AG04449 (cell line): ENCODE data around the gene PDF.
"Not testable (repeated sequence)": the region's sequence is repeated elsewhere in the genome, so short reads cannot be mapped to it uniquely, and the experiment has no call there.

Experiments
- CTCF ChIA-PET: fragments of 350-600 bp; formaldehyde crosslinking; extraction: SDS; loops from one replicate; lab custom pipeline; 2021; ENCODE audit warnings: antibody characterized with exemption; lab: Yijun Ruan, JAX
- POLR2A ChIA-PET: fragments of 400-600, 350-600 bp; formaldehyde crosslinking; extraction: SDS; loops from one replicate; lab custom pipeline; 2020; ENCODE audit warnings: antibody characterized with exemption, inconsistent platforms; lab: Yijun Ruan, JAX
- DNase-seq: peaks from one replicate; pipeline ENCODE4 v3.0.0-alpha.2; 2010; ENCODE audit warnings: low read depth, low spot score
- H3K4me3 ChIP-seq: 2 replicates; pipeline ENCODE4 v1.5.1; 2011; ENCODE audit warnings: low read depth, mild to moderate bottlenecking, control low read depth, low read length
- CTCF ChIP-seq: IDR thresholded peaks from one replicate; pipeline ENCODE4 v1.5.1; 2011; ENCODE audit warnings: mild to moderate bottlenecking, moderate library complexity, low read length, control low read depth, inconsistent platforms; ENCODE audit not compliant: insufficient read depth; ENCODE audit errors: missing control alignments

PDF gene

GRCh38 chr16:69363281-69363717 lies 32.9 kb upstream of the PDF start:
- CTCF ChIA-PET = no interaction called here
- POLR2A ChIA-PET = no interaction called here
- DNase-seq = no peak
- H3K4me3 ChIP-seq = no peak overlapping the region
- no peak for TF ChIP-seq CTCF

- H3K4me3 ChIP-seq, DNase-seq, POLR2A ChIA-PET: not testable (repeated sequence)
- CTCF ChIA-PET = interaction anchor here (0.9 kb wide), 1 partner anchor 10 kb away, joined by 3 read pairs; no protein-coding TSS in a partner anchor
These were observed 29.7 kb upstream of the PDF start for GRCh38 chr16:69360070-69360469.

- no peak for DNase-seq
- POLR2A ChIA-PET = no interaction called here
These were observed 21.1 kb upstream of the PDF start, which contains the start of gene TMED6 for GRCh38 chr16:69351309-69352027. TSS of gene TMED6 (minus strand) at chr16:69351786. CDS start at chr16:69351753, 33 bp downstream.

GRCh38 chr16:69350536-69351133 lies 20.2 kb upstream of the PDF start:
- no peak for DNase-seq
- no peak for TF ChIP-seq CTCF
- no peak overlapping the region for H3K4me3 ChIP-seq
- ChIA-PET POLR2A (no interaction called here), CTCF (interaction anchor here (1.4 to 1.9 kb wide), 2 partner anchors 9 to 10 kb away, joined by 3 to 6 read pairs; no protein-coding TSS in a partner anchor)

More at GRCh38 chr16:69351309-69352027, 21.1 kb upstream of the PDF start, which contains the start of gene TMED6:
- H3K4me3 ChIP-seq = no peak within 1 kb of the TSS
- CTCF ChIA-PET = interaction anchor here (1.9 kb wide), 1 partner anchor 10 kb away, joined by 6 read pairs; no protein-coding TSS in a partner anchor
- TF ChIP-seq CTCF = no peak

GRCh38 chr16:69349536-69349935 lies 19.1 kb upstream of the PDF start:
- CTCF ChIA-PET = interaction anchor here (1.4 kb wide), 1 partner anchor 10 kb away, joined by 3 read pairs; no protein-coding TSS in a partner anchor
- no peak overlapping the region for H3K4me3 ChIP-seq
- TF ChIP-seq CTCF = no peak
- POLR2A ChIA-PET = no interaction called here
- DNase-seq = no peak

- POLR2A ChIA-PET = no interaction called here
- TF ChIP-seq CTCF = no peak
- CTCF ChIA-PET = no interaction called here
- no peak for DNase-seq
- no peak overlapping the region for H3K4me3 ChIP-seq
These were observed 17.8 kb upstream of the PDF start for GRCh38 chr16:69348222-69348621.
